Measurements from ENCODE around the gene DCXR. TPM values are rescaled to one million over a fixed set of nuclear protein-coding genes. Genes with fewer than 3 reads are reported as not detected.

Gene DCXR
- total RNA-seq, 1 donor from 2014 or later, result 106 TPM

- intact Hi-C loops (cut with DNase I), result no loop called here
- Histone ChIP-seq H3K4me1 (peaks cover 39% of the 10 kb centered on the region), H3K36me3 (peaks cover 0 to 57% of the 10 kb centered on the region in 2 donors), H3K9me3 (no peaks in the 10 kb centered on the region), H3K4me3 (peak overlapping the region; percentile 72 to 97), H3K27me3 (no peaks in the 10 kb centered on the region), H3K27ac (peak overlapping the region; percentile 38)
- TF ChIP-seq POLR2A (IDR thresholded peaks at IDR 0.05) (no peak), CTCF (IDR thresholded peaks at IDR 0.05) (no peak), POLR2AphosphoS5 (IDR thresholded peaks at IDR 0.05; ENCODE audit: insufficient read depth in 1 of 2, low read depth in 1 of 2) (no peak)
- DNase-seq (ENCODE audit: extremely low spot score in 2 of 2), result no peak
These were observed 15.2 kb upstream of the DCXR start for GRCh38 chr17:82052638-82053059.

- Histone ChIP-seq H3K27me3 (no peaks in the 10 kb centered on the region), H3K36me3 (peaks cover 0 to 57% of the 10 kb centered on the region in 2 donors), H3K4me3 (peak within 1 kb of the TSS; percentile 72 to 97), H3K27ac (peak within 1 kb of the TSS; percentile 74), H3K9me3 (no peaks in the 10 kb centered on the region), H3K4me1 (peaks cover 39% of the 10 kb centered on the region)
- no peak for DNase-seq (ENCODE audit: extremely low spot score in 2 of 2)
- intact Hi-C loops (cut with DNase I), result no loop called here
- TF ChIP-seq POLR2A (IDR thresholded peaks at IDR 0.05), result no peak
- TF ChIP-seq CTCF (IDR thresholded peaks at IDR 0.05), result no peak
- TF ChIP-seq POLR2AphosphoS5 (IDR thresholded peaks at IDR 0.05; ENCODE audit: insufficient read depth in 1 of 2, low read depth in 1 of 2), result no peak
These were observed 14.5 kb upstream of the DCXR start, which contains the start of the genes GPS1 and RFNG for GRCh38 chr17:82051776-82052637. TSS of gene GPS1 (plus strand) at chr17:82051898. CDS start at chr17:82051932, 34 bp downstream. TSS of gene RFNG (minus strand) at chr17:82051811. CDS start at chr17:82051766, 45 bp downstream.

GRCh38 chr17:82050761-82051641 is 13.5 kb upstream of the DCXR start:
- H3K9me3 ChIP-seq, result no peaks in the 10 kb centered on the region
- TF ChIP-seq POLR2A (IDR thresholded peaks at IDR 0.05), result no peak
- no peak for TF ChIP-seq POLR2AphosphoS5 (IDR thresholded peaks at IDR 0.05; ENCODE audit: insufficient read depth in 1 of 2, low read depth in 1 of 2)
- TF ChIP-seq CTCF (IDR thresholded peaks at IDR 0.05), result no peak
- peak overlapping the region; percentile 72 to 97 for H3K4me3 ChIP-seq
- intact Hi-C loops (cut with DNase I), result no loop called here
- no peaks in the 10 kb centered on the region for H3K27me3 ChIP-seq
- peak overlapping the region; percentile 74 for H3K27ac ChIP-seq
- DNase-seq (ENCODE audit: extremely low spot score in 2 of 2), result no peak
- H3K36me3 ChIP-seq, result peaks cover 0 to 50% of the 10 kb centered on the region in 2 donors
- peaks cover 39% of the 10 kb centered on the region for H3K4me1 ChIP-seq

- H3K27ac ChIP-seq, result no peak overlapping the region
- peaks cover 39% of the 10 kb centered on the region for H3K4me1 ChIP-seq
- intact Hi-C loops (cut with DNase I), result no loop called here
- peak overlapping the region; percentile 72 to 97 for H3K4me3 ChIP-seq
- peaks cover 0 to 43% of the 10 kb centered on the region in 2 donors for H3K36me3 ChIP-seq
- no peaks in the 10 kb centered on the region for H3K9me3 ChIP-seq
- no peaks in the 10 kb centered on the region for H3K27me3 ChIP-seq
- TF ChIP-seq POLR2AphosphoS5 (IDR thresholded peaks at IDR 0.05; ENCODE audit: insufficient read depth in 1 of 2, low read depth in 1 of 2) (no peak), POLR2A (IDR thresholded peaks at IDR 0.05) (no peak), CTCF (IDR thresholded peaks at IDR 0.05) (no peak)
- no peak for DNase-seq (ENCODE audit: extremely low spot score in 2 of 2)
These were observed 12.8 kb upstream of the DCXR start for GRCh38 chr17:82050152-82050760.
